ENCODE results near the gene KCNJ6.

KCNJ6 gene

GRCh38 chr21:37876561-37876960 lies 39.7 kb downstream of the KCNJ6 start:
- Mint-ChIP-seq H3K4me3 (no peak overlapping the region), H3K9me3 (no peaks in the 10 kb centered on the region), H3K36me3 (ENCODE audit: low read depth) (no peaks in the 10 kb centered on the region), H3K27ac (no peak overlapping the region), H3K27me3 (ENCODE audit: low read depth) (peaks cover 4% of the 10 kb centered on the region), H3K4me1 (peaks cover 15% of the 10 kb centered on the region)
- TF ChIP-seq, protein P1, sequence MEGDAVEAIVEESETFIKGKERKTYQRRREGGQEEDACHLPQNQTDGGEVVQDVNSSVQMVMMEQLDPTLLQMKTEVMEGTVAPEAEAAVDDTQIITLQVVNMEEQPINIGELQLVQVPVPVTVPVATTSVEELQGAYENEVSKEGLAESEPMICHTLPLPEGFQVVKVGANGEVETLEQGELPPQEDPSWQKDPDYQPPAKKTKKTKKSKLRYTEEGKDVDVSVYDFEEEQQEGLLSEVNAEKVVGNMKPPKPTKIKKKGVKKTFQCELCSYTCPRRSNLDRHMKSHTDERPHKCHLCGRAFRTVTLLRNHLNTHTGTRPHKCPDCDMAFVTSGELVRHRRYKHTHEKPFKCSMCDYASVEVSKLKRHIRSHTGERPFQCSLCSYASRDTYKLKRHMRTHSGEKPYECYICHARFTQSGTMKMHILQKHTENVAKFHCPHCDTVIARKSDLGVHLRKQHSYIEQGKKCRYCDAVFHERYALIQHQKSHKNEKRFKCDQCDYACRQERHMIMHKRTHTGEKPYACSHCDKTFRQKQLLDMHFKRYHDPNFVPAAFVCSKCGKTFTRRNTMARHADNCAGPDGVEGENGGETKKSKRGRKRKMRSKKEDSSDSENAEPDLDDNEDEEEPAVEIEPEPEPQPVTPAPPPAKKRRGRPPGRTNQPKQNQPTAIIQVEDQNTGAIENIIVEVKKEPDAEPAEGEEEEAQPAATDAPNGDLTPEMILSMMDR (IDR thresholded peaks at IDR 0.05; ENCODE audit: unreplicated experiment in 3 of 3), result no peak

DNA sequence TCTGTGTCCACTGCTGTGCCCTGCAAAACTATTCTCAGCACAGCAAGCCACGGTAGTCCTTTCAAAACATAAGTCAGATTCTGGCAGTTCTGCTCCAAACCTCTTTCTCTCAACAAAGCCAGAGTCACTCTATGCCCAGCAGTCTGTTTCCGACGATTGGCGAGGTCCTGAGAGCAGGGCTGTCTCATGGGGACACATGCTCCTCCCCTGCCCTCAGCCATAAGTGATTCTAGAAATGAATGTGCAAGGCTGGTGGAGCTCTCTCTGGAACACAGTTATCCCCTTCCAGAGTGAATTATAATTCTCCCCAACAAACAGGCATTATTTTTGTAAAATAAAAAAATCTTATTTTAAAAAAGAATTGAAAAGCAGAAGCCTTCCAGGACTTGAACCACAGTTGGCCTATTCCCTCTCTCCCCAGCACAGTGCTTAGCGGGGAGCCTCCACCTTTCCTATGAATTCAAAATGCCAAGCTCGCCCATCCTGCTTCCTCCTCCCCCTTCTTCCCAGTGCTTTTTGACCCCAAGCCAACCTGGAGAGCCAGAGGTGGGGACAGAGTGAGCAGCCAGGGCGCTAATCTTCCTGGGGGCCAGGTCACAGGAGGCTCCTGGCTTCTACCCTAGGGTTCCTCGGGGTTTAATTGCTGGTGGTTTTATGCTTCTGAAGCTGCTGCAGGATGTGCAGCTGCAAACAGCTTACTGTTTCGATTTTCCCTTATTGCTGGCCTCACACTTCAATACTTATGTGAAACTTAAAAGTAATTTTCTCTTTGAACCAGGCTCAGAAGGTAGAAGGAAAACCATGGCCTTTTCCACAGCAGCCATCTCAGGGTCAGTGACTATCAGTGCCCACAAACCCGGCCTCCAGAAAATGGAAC lies 41.1 kb downstream of the KCNJ6 start:
- Mint-ChIP-seq H3K4me3 (no peak overlapping the region), H3K36me3 (ENCODE audit: low read depth) (no peaks in the 10 kb centered on the region), H3K27ac (no peak overlapping the region), H3K9me3 (no peaks in the 10 kb centered on the region), H3K27me3 (ENCODE audit: low read depth) (peaks cover 4% of the 10 kb centered on the region), H3K4me1 (peaks cover 11% of the 10 kb centered on the region)
- TF ChIP-seq, protein P1 (IDR thresholded peaks at IDR 0.05; ENCODE audit: unreplicated experiment in 3 of 3), result no peak

DNA sequence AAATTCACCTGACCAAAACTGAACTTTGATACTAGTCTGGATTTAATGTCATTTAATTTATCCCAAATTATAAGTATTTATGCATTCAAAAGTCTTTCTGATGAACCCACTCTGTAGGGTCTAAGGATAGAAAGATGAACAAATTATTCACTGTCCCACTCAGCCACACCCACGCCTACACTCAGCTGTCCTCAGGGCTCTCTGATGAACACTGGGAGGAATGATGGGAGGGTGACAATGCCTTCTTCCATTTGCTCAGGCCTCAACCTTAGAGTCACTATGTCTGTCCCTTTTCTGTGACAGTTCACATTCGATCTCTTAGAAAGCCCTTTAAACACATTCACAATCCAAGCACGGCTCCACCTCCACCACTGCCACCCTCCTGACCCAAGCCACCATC lies 41.8 kb downstream of the KCNJ6 start:
- Mint-ChIP-seq H3K4me3 (no peak overlapping the region), H3K27ac (no peak overlapping the region), H3K36me3 (ENCODE audit: low read depth) (no peaks in the 10 kb centered on the region), H3K27me3 (ENCODE audit: low read depth) (peaks cover 4% of the 10 kb centered on the region), H3K9me3 (no peaks in the 10 kb centered on the region), H3K4me1 (peaks cover 11% of the 10 kb centered on the region)
- TF ChIP-seq, protein P1 (IDR thresholded peaks at IDR 0.05; ENCODE audit: unreplicated experiment in 3 of 3), result no peak

- no peaks in the 10 kb centered on the region for H3K9me3 Mint-ChIP-seq
- no peak overlapping the region for H3K4me3 Mint-ChIP-seq
- H3K27ac Mint-ChIP-seq, result no peak overlapping the region
- TF ChIP-seq, protein P1 (IDR thresholded peaks at IDR 0.05; ENCODE audit: unreplicated experiment in 3 of 3), result no peak
- H3K4me1 Mint-ChIP-seq, result peaks cover 11% of the 10 kb centered on the region
- H3K36me3 Mint-ChIP-seq (ENCODE audit: low read depth), result no peaks in the 10 kb centered on the region
- H3K27me3 Mint-ChIP-seq (ENCODE audit: low read depth), result peaks cover 5% of the 10 kb centered on the region
Observed at GRCh38 chr21:37873655-37874054, 42.6 kb downstream of the KCNJ6 start.

DNA sequence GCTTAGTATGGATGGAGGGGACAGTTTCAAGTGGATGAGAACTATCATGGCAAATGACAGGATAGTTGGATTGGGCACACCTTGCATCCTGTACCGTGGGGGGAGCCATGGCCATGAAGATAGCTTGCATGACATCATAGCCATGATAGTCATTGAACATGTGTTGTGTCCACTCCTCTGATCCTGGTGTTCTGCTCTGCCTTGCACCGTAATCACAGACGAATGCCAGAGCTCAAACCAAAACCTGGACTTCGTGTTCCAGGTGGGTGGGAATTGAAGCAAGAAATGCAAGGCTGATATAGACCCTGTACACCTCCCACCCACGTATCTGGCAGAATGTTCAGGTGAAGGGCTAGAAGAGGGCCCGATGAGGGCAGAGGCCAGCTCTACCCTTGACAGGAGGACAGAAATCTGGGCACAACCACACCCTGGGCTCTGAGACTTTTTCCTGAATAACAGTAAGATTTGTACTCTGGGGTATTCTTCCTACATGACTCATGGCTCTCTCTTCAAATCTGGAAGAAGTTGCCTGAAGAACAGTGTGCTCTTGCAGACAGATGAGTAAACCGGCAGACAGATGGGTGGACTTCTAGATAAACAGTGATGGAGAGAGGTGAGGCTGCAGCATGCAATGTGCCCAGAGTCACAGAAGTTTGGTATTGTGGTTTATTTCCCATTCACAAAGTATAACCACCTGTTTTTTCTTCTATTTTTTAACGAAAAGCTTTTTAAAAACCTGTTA lies 45.0 kb downstream of the KCNJ6 start:
- peaks cover 7% of the 10 kb centered on the region for H3K27me3 Mint-ChIP-seq (ENCODE audit: low read depth)
- H3K36me3 Mint-ChIP-seq (ENCODE audit: low read depth), result no peaks in the 10 kb centered on the region
- no peaks in the 10 kb centered on the region for H3K9me3 Mint-ChIP-seq
- TF ChIP-seq, protein P1 (IDR thresholded peaks at IDR 0.05; ENCODE audit: unreplicated experiment in 3 of 3), result no peak
- no peak overlapping the region for H3K4me3 Mint-ChIP-seq
- H3K27ac Mint-ChIP-seq, result no peak overlapping the region
- H3K4me1 Mint-ChIP-seq, result peaks cover 5% of the 10 kb centered on the region
